ENCODE measurements around the gene XPNPEP1.
A peak's percentile ranks its signal among the peaks of the same experiment; 100 is the strongest.

XPNPEP1 gene

DNA sequence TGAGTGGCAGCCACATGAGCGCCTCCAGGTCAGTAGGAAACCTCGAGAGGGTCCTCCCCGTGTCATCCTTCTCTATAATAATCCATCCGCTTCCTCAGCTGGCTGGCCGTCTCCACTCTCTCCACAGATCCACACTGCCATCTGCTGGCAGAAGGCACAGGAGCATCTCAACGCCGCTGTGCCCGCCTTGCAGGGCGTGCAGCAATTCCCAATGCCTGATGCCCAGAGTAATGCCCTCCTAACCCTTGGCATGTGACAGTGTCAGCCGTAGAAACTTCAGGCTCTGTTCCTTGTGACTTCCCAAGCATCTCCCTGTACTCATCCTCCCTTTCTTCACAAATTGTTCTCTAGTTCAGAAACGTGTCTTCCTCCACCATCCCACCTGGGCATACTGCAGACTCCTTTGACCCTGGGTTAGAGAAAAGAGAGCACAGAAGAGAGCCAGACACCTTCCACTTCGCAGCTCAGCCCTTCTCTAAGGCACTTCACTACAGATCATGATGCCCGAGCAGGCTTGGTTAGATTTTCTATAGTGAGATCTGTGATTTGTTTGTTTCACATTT lies 70.8 kb downstream of the XPNPEP1 start:
- TF ChIP-seq, protein P1, sequence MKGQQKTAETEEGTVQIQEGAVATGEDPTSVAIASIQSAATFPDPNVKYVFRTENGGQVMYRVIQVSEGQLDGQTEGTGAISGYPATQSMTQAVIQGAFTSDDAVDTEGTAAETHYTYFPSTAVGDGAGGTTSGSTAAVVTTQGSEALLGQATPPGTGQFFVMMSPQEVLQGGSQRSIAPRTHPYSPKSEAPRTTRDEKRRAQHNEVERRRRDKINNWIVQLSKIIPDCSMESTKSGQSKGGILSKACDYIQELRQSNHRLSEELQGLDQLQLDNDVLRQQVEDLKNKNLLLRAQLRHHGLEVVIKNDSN (IDR thresholded peaks at IDR 0.05) = no peak
- peak; percentile 61; the same call in 1 of the 2 replicates for TF ChIP-seq NFIC (IDR thresholded peaks at IDR 0.05)
- TF ChIP-seq CEBPB (IDR thresholded peaks at IDR 0.05) = no peak
- no peak for TF ChIP-seq TAF1 (IDR thresholded peaks at IDR 0.05; ENCODE audit: low read depth)
- no peak for TF ChIP-seq TEAD4 (IDR thresholded peaks at IDR 0.05)
- peak; percentile 98 for TF ChIP-seq RAD21 (IDR thresholded peaks at IDR 0.05; ENCODE audit: low read depth)
- TF ChIP-seq, protein P2, sequence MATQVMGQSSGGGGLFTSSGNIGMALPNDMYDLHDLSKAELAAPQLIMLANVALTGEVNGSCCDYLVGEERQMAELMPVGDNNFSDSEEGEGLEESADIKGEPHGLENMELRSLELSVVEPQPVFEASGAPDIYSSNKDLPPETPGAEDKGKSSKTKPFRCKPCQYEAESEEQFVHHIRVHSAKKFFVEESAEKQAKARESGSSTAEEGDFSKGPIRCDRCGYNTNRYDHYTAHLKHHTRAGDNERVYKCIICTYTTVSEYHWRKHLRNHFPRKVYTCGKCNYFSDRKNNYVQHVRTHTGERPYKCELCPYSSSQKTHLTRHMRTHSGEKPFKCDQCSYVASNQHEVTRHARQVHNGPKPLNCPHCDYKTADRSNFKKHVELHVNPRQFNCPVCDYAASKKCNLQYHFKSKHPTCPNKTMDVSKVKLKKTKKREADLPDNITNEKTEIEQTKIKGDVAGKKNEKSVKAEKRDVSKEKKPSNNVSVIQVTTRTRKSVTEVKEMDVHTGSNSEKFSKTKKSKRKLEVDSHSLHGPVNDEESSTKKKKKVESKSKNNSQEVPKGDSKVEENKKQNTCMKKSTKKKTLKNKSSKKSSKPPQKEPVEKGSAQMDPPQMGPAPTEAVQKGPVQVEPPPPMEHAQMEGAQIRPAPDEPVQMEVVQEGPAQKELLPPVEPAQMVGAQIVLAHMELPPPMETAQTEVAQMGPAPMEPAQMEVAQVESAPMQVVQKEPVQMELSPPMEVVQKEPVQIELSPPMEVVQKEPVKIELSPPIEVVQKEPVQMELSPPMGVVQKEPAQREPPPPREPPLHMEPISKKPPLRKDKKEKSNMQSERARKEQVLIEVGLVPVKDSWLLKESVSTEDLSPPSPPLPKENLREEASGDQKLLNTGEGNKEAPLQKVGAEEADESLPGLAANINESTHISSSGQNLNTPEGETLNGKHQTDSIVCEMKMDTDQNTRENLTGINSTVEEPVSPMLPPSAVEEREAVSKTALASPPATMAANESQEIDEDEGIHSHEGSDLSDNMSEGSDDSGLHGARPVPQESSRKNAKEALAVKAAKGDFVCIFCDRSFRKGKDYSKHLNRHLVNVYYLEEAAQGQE (IDR thresholded peaks at IDR 0.05; ENCODE audit: low read depth) = no peak

DNA sequence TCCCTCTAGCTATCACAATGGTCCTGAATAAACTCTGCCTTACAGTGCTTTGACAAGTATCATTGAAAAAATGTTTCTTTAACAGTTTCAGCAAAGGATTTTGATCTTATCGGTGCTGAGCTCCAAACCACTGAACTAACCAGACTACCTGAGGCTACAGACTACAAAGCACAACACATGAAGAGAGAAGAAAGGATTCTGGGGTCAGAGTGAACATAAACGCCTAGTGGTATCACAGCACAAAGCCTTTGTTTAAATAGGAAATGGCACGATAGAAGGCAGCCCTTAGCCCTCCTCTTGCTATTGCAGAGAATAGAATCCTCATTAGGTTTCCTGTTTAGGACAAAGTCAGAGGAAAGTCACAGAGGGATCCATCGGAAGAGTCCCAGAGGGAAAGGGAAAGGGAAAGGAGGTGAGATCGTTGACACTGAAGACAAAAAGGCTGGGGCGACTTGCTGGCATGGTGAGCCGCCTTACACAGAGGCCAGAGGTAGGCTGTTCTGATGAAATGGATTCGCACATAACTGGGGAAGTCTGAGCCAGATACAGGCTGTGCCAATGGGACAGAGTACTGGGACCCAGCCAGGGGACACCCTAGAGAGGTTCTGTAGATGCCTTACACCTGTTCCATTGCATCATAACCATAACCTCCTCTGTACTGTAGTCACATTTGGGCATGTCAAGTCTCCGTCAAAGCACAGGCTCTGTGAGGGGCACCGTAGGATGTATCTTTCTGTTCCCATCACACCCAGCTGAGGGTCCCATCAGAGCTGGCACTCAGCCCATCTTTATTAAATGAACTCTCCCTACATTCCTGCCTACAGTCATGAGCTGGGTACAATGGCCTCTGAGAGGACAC lies 71.5 kb downstream of the XPNPEP1 start:
- no peak for TF ChIP-seq RAD21 (IDR thresholded peaks at IDR 0.05; ENCODE audit: low read depth)
- TF ChIP-seq, protein P2 (IDR thresholded peaks at IDR 0.05; ENCODE audit: low read depth) = no peak
- TF ChIP-seq TAF1 (IDR thresholded peaks at IDR 0.05; ENCODE audit: low read depth) = no peak
- no peak for TF ChIP-seq ZBTB7A (IDR thresholded peaks at IDR 0.05; ENCODE audit: low read depth)

DNA sequence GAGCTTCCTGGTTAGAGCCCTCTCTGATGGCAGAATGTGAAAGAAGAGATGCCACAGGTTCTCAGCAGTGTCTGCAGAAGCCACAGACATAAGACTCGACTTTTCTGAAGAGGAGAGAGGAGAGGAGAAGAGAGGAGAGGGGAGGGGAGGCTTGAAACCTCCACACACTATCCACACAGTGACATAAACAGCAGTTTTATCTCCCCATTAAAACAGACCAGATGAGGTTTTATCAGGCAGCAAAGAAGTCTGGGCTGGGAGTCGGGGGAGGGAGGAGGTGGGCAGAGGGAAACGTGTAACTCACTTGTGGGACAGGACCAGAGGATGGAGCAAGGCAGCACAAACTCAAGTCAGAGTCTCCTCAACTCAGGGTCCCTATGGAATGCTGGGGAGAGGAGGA lies 76.5 kb downstream of the XPNPEP1 start:
- no peak for TF ChIP-seq ZBTB7A (IDR thresholded peaks at IDR 0.05; ENCODE audit: low read depth)
- TF ChIP-seq, protein P1 (IDR thresholded peaks at IDR 0.05) = no peak
- no peak for TF ChIP-seq CREB1 (IDR thresholded peaks at IDR 0.05; ENCODE audit: low read depth)
- no peak for TF ChIP-seq EGR1 (IDR thresholded peaks at IDR 0.05)
- no peak for TF ChIP-seq RAD21 (IDR thresholded peaks at IDR 0.05; ENCODE audit: low read depth)
- TF ChIP-seq, protein P2 (IDR thresholded peaks at IDR 0.05; ENCODE audit: low read depth) = no peak
- no peak for TF ChIP-seq EP300 (IDR thresholded peaks at IDR 0.05; ENCODE audit: borderline replicate concordance)

DNA sequence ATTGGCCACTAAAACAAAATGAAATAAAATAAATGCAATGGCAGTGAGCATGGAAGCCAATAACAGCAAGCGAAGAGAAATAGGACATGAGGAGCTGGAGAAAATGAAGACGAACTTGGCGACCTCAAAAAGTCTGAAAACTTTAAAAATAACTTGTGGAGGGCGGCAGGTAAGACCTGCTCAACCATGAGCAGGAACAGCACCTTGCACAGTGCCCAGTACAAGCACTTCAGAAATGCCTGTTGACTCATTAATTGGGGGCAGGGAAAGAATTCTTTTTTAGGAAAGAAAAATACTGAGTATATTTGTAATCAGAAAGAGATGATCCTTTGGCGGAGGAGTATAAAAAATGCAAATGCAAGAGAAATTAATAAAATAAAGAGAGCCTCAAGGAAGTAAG lies 78.0 kb downstream of the XPNPEP1 start:
- TF ChIP-seq CREB1 (IDR thresholded peaks at IDR 0.05; ENCODE audit: low read depth) = no peak
- no peak for TF ChIP-seq EP300 (IDR thresholded peaks at IDR 0.05; ENCODE audit: borderline replicate concordance)
- no peak for TF ChIP-seq TCF12 (IDR thresholded peaks at IDR 0.05; ENCODE audit: low read depth)
- TF ChIP-seq TAF1 (IDR thresholded peaks at IDR 0.05; ENCODE audit: low read depth) = no peak
- TF ChIP-seq TEAD4 (IDR thresholded peaks at IDR 0.05) = no peak
- TF ChIP-seq ZBTB7A (IDR thresholded peaks at IDR 0.05; ENCODE audit: low read depth) = no peak
- no peak for TF ChIP-seq YY1 (IDR thresholded peaks at IDR 0.05; ENCODE audit: low read depth)
- no peak for TF ChIP-seq CEBPB (IDR thresholded peaks at IDR 0.05)
- TF ChIP-seq, protein P2 (IDR thresholded peaks at IDR 0.05; ENCODE audit: low read depth) = no peak
- TF ChIP-seq FOXM1 (IDR thresholded peaks at IDR 0.05; ENCODE audit: borderline replicate concordance, low read depth) = no peak
- TF ChIP-seq, protein P3, sequence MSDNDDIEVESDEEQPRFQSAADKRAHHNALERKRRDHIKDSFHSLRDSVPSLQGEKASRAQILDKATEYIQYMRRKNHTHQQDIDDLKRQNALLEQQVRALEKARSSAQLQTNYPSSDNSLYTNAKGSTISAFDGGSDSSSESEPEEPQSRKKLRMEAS (IDR thresholded peaks at IDR 0.05) = no peak
- no peak for TF ChIP-seq NFIC (IDR thresholded peaks at IDR 0.05)
- TF ChIP-seq, protein P1 (IDR thresholded peaks at IDR 0.05) = no peak
- TF ChIP-seq RAD21 (IDR thresholded peaks at IDR 0.05; ENCODE audit: low read depth) = no peak
- no peak for TF ChIP-seq EGR1 (IDR thresholded peaks at IDR 0.05)

All from Ishikawa (cell line).